Body of pancreas (tissue), 4 donors: Measurements from ENCODE around the gene CHN2. TPM values are rescaled to one million over a fixed set of nuclear protein-coding genes. Genes with fewer than 3 reads are reported as not detected.
"Not testable (repeated sequence)": the region's sequence is repeated elsewhere in the genome, so short reads cannot be mapped to it uniquely, and the experiment has no call there.

Source experiments
- ATAC-seq: fragments of 150-250 bp; one replicate; pipeline ENCODE4 v1.9.1; 2016
- DNase-seq, 4 donors: peaks; one replicate each; pipeline ENCODE4 v3.0.0-alpha.2; 2019
- H3K27ac ChIP-seq, 4 donors: fragments of 200-600 bp; sonication (generic); 1 replicate in 3 of 4; 2 replicates in 1 of 4; pipeline versions ENCODE4 v1.5.1 to v1.6.1; 2016 to 2019; ENCODE audit warnings: mild to moderate bottlenecking in 1 of 4, mixed read lengths in 1 of 4, moderate library complexity in 1 of 4
- H3K27me3 ChIP-seq, 2 donors: fragments of 200-600 bp; sonication (generic); one replicate each; pipeline ENCODE4 v1.6.0; 2016; ENCODE audit warnings: mild to moderate bottlenecking in 1 of 2
- H3K36me3 ChIP-seq, 2 donors: fragments of 200-600 bp; sonication (generic); replicated peaks in 1 of 2; 2 replicates each; pipeline ENCODE4 v1.5.1; 2016; ENCODE audit warnings: low read depth in 2 of 2; ENCODE audit not compliant: insufficient read depth in 1 of 2
- H3K4me1 ChIP-seq: fragments of 200-600 bp; sonication (generic); one replicate; pipeline ENCODE4 v1.6.0; 2016
- H3K4me3 ChIP-seq, 2 donors: fragments of 200-600 bp; sonication (generic); 1 replicate in 1 of 2; 2 replicates in 1 of 2; pipeline ENCODE4 v1.5.1; 2016 to 2019
- H3K9me3 ChIP-seq, 3 donors: fragments of 200-600 bp; sonication (generic); 1 replicate in 2 of 3; 2 replicates in 1 of 3; pipeline ENCODE4 v1.5.1; 2016
- POLR2A ChIP-seq, 3 donors: fragments of 450-650 bp; IDR thresholded peaks; one replicate each; pipeline ENCODE4 v1.6.1; 2016; ENCODE audit warnings: antibody characterized with exemption in 3 of 3, mild to moderate bottlenecking in 2 of 3
- WGBS, 2 donors: methylation state at CpG; one replicate each; pipeline ENCODE4 v1.1.5; 2017; 5-methylcytosine and 5-hydroxymethylcytosine counted together
- intact Hi-C: fragments of 100-400 bp; cut with DNase I; formaldehyde crosslinking; loops from one replicate; pipeline ENCODE4 v1.15.1; 2023
- total RNA-seq, 2 donors: library from RNA; depleted of rRNA; stranded (reverse); fragments of >200 nt; gene quantifications; one replicate each; pipeline ENCODE4 v1.1.0, GENCODE V29; 2016
- TF ChIP-seq, protein P1 (sequence below), 7 experiments: fragments of 450-650 bp in 4 of 7; fragments of 200-600 bp in 3 of 7; sonication (generic) in 3 of 7; IDR thresholded peaks; one replicate each; pipeline ENCODE4 v1.5.1; 2016 to 2019; ENCODE audit warnings: antibody characterized with exemption in 7 of 7

The CHN2 gene
- total RNA-seq, 2 donors from 2014 or later = 55.7 to 58.6 TPM

DNA sequence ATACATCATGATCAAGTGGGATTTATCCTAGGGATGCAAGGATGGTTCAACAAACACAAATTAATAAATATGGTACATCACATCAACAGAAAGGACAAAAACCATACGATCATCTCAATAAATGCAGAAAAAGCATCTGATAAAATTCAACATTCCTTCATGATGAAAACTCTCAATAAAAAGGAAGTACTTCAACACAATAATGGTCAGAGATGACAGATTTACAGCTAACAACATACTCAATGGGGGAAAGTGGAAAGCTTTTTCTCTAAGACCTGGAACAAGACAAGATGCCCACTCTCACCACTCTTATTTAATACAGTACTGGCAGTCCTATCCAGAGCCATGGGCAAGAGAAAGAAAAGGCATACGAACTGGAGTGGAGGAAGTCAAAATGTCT, 329.2 kb downstream of the CHN2 start:
- H3K27me3 ChIP-seq = no peaks in the 10 kb centered on the region
- intact Hi-C loops = no loop called here
- no peak for DNase-seq
- TF ChIP-seq, protein P1, sequence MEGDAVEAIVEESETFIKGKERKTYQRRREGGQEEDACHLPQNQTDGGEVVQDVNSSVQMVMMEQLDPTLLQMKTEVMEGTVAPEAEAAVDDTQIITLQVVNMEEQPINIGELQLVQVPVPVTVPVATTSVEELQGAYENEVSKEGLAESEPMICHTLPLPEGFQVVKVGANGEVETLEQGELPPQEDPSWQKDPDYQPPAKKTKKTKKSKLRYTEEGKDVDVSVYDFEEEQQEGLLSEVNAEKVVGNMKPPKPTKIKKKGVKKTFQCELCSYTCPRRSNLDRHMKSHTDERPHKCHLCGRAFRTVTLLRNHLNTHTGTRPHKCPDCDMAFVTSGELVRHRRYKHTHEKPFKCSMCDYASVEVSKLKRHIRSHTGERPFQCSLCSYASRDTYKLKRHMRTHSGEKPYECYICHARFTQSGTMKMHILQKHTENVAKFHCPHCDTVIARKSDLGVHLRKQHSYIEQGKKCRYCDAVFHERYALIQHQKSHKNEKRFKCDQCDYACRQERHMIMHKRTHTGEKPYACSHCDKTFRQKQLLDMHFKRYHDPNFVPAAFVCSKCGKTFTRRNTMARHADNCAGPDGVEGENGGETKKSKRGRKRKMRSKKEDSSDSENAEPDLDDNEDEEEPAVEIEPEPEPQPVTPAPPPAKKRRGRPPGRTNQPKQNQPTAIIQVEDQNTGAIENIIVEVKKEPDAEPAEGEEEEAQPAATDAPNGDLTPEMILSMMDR (IDR thresholded peaks at IDR 0.05) = no peak
- TF ChIP-seq POLR2A (IDR thresholded peaks at IDR 0.05) = no peak
- no peak for ATAC-seq
- no peak overlapping the region for H3K4me3 ChIP-seq
- H3K9me3 ChIP-seq = no peaks in the 10 kb centered on the region
- H3K27ac ChIP-seq = no peak overlapping the region
- H3K36me3 ChIP-seq = no peaks in the 10 kb centered on the region
- WGBS, 2 donors = 73 to 77% methylated on average over 2 of the region's 2 CpGs
- no peaks in the 10 kb centered on the region for H3K4me1 ChIP-seq

DNA sequence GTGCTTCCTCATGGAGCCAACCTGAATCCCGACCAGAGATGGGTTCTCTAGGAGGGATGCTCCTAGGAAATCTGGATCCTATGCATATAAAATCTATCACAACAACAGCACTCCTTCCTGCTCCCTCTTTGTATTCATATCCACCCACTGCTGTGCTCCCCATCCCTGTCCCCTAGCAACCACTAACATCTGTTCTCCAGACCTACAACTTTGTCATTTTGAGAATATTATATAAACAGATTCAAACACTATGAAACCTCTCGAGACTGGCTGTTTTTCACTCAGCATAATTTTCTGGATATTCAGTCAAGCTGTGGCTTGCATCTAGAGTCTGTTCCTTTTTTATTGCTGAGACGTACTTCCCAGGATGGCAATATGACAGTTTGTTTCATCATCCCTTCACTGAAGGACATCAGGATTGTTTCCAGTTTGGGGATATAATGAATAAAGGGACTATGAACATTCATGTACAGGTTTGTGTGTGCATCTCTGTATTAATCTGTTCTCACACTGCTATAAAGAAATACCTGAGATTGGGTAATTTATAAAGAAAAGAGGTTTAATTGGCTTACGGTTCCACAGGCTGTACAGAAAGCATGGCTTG, 333.0 kb downstream of the CHN2 start:
- DNase-seq (no peak), ATAC-seq (no peak)
- WGBS, 2 donors = 88 to 93% methylated on average over 4 of the region's 4 CpGs
- Histone ChIP-seq H3K4me3 (no peak overlapping the region), H3K27me3 (no peaks in the 10 kb centered on the region), H3K9me3 (no peaks in the 10 kb centered on the region), H3K36me3 (no peaks in the 10 kb centered on the region), H3K27ac (no peak overlapping the region), H3K4me1 (no peaks in the 10 kb centered on the region)
- intact Hi-C loops = no loop called here
- no peak for TF ChIP-seq POLR2A (IDR thresholded peaks at IDR 0.05)
- TF ChIP-seq, protein P1 (IDR thresholded peaks at IDR 0.05) = no peak

DNA sequence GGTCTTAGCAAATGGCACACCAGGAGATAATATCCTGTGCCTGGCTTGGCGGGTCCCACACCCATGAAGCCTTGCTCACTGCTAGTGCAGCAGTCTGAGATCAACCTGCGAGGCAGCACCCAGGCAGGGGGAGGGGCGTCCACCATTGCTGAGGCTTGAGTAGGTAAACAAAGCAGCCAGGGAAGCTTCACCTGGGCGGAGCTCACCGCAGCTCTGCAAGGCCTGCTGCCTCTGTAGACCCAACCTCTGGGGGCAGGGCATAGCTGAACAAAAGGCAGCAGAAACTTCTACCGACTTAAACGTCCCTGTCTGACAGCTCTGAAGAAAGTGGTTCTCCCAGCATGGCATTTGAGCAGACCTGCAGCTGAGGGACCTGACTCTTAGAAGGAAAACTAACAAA, 334.0 kb downstream of the CHN2 start:
- H3K27ac ChIP-seq, H3K4me1 ChIP-seq, H3K9me3 ChIP-seq, H3K36me3 ChIP-seq, DNase-seq, H3K4me3 ChIP-seq, ATAC-seq, intact Hi-C loops, H3K27me3 ChIP-seq: not testable (repeated sequence)
- WGBS, 2 donors = 71% methylated on average over 6 to 7 of the region's 7 CpGs

Other genes starting within 250 kb of the CHN2 start
- gene TRIL, start 236.4 kb upstream of the CHN2 start, total RNA-seq = 1 to 10 TPM; 1.3 to 1.6 TPM
- gene CPVL, start 48.2 kb upstream of the CHN2 start, total RNA-seq = 10 to 100 TPM in 1 of 2 donors, 1 to 10 TPM in 1; 4.0 to 17.9 TPM